LNCAP (cell line): ENCODE measurements around the gene VEGFC.

Experiments
- CTCF ChIP-seq: fragments of 450-650 bp; IDR thresholded peaks from 2 replicates; pipeline ENCODE4 v1.5.1; 2017; ENCODE audit warnings: mild to moderate bottlenecking

VEGFC gene

GRCh38 chr4:176675810-176676209, 116.9 kb downstream of the VEGFC start:
- no peak for TF ChIP-seq CTCF

GRCh38 chr4:176671532-176671931, 121.2 kb downstream of the VEGFC start:
- TF ChIP-seq CTCF: no peak

- TF ChIP-seq CTCF: no peak
These were observed 124.4 kb downstream of the VEGFC start for GRCh38 chr4:176668324-176668723.

GRCh38 chr4:176664964-176665363, 127.8 kb downstream of the VEGFC start:
- TF ChIP-seq CTCF: no peak

- no peak for TF ChIP-seq CTCF
These were observed 132.2 kb downstream of the VEGFC start for GRCh38 chr4:176660561-176660960.

GRCh38 chr4:176656108-176656507, 136.6 kb downstream of the VEGFC start:
- no peak for TF ChIP-seq CTCF

GRCh38 chr4:176654565-176655216, 138.0 kb downstream of the VEGFC start:
- TF ChIP-seq CTCF: no peak
